Germinal center (tissue), 1 donor: ENCODE data around the gene PSMG4.
"Not testable (repeated sequence)": the region's sequence is repeated elsewhere in the genome, so short reads cannot be mapped to it uniquely, and the experiment has no call there.

ENCODE experiments used
- DNase-seq: peaks from one replicate; pipeline ENCODE4 v3.0.0; 2012; ENCODE audit warnings: mixed read lengths, low spot score

PSMG4 gene

DNA sequence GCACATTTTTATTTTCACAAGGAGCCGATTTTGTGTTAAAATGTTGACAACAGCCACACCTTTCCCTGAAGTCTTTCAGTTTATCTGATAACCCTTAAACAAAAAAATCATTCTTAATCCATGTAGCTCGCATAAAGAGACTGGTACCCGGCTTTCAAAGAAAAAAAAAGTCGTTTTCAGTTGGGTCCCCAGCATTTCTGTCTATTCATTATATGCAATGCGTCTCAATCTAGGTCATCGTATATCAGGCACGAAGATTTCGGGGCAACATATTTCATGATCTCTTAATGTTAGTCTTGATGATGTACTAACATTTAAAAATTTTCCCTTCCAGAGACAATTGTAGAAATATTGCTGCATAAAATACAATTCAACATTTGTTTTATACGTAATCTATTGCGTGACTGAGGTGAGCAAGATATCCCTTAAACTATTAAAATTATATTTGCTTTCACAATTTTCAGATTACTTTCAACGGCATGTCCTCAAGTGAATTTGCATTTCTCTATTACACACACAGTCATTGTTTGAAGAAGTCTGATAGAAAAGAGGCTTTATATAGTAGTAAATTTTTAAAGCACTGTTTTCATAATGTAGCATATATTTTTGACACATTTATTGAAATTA lies 28.4 kb upstream of the PSMG4 start:
- DNase-seq, result no peak

DNA sequence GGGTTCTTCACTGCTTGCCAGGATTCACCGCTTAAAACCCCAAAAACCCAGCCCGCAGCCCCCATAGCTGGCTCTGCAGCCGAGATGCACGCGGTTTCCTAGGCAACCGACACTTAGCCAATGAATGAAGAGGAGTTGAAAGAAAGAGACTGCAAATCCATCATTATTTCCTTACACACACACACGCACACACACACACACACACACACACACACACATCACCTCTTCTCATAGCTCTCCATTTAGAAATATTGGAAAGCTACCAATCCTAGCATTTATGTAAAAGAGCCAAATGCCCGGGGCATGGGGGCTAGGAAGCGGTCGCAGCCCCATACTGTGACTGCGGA lies 27.9 kb upstream of the PSMG4 start:
- no peak for DNase-seq

DNA sequence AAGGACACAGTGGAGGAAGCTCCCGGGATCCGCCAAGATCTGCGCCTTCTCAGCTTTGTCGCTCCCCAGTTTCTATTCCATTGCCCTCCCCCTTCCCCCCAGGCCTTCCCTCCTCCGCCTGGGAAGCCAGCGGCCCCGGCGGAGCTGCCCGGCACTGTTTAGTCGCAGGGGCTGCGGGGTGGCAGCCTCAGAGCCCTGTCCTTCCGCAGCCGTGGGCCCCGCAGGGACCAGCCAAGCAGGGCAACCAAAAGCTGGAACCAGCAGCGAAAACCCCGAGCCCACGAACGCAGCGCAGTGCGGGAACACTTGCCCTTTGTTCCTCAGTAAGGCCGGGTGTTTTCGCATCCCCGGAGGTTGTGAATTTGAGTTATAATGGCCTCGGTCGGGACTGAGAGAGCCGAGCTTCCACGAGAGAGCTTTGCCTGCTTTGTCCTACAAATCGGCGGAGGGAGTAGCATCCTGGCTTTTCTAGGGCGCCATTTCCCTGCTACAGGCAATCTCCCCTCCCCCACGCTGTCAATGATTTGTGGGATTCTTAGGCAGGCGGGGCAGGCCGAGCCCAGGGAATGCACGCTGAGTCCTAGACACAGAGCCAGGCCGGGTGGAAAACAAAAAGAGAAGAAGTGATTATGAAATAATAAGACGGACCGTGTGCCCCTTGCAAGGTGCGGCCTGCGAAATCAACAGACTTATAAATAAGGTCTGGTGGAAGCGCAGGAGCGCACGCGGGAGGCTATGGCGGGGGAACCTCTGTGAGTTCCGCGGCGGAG lies 27.3 kb upstream of the PSMG4 start:
- DNase-seq, result no peak

DNA sequence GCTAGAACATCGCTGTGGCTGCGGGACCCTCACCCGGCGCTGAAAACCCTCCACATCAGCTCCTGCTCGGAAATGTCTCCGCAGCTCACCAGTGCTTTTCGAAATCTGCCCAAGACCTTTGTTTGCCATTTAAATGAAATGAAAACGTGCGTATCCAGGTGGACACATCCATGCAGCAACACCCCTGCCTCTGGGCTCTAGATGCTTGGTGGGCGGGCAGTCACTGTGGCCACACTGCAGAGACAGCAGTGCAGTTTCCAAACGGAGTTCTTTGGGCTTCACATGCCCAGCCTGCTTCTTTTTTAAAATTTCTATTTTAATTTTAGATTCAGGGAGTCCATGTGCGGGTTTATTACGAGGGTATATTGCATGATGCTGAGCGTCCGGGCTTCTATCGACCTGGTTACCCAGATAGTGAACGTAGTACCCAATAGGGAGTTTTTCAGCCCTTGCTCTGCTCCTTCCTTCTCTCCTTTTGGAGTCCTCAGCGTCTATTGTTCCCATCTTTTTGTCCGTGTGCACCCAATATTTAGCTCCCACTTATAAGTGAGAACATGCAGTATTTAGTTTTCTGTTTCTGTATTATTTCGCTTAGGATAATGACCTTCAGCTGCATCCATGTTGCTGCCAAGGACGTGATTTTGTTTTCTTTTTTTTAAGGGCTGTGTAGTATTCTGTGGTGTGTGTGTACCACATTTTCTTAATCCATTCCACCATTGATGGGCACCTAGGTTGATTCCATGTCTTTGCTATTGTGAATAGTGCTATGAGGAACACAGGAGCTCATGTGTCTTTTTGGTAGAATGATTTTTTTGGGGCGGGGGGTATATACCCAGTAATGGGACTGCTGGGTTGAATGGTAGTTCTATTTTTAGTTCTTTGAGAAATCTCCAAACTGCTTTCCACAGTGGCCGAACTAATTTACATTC lies 26.5 kb upstream of the PSMG4 start:
- DNase-seq, result no peak

DNA sequence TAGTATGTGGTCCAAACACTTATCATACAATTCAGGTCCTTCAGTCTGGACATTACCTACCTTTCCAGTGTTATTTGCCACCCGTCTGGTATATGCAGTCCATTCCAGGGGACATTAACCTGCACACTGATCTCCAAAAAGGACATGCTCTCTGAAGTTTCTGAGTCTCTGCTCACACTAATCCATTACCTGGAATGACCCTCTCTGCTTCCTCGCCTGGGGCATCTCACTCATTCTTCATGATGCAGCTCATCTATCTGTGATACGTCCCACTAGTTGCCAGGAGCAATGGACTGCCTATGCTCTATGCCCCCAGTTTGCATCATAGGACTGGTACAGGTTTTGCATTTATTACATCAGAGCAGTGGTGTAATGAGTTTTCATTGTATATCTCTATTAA lies 25.4 kb upstream of the PSMG4 start:
- no peak for DNase-seq

DNA sequence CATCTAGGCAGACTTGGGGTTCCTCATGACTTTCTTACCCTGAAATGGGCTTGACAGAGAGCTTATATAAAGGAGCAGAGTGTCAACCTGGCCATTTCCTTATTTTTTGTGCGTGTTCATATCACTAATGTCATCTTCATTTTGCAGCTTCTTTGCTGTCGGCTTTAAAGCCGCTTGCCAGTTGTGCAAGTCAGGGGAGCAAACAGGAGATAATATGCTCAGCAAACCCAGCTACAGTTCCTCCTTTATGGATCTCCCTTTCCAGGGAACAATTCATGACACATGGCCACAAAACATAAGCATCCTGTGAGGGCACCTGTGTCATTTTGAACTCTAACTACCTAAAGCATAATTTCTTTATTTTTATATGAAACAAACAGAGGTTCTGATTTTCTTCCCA lies 24.8 kb upstream of the PSMG4 start:
- no peak for DNase-seq

DNA sequence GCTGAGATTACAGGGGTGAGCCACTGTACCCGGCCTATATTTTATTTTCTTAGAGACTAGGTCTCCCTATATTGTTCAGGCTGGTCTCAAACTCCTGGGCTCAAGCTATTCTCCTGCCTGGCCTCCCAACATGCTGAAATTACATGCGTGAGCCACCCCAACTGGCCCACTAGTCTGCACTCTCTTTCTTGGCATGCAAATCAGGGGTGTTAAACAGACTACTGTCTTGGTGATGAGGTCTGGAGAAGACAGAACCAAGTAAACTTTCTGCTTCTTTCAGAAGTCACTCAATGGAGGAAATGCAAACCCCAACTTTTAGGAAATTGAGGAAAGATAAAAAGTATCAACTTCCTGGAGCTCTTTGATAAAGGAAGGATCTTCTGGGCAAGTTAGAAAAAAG lies 23.3 kb upstream of the PSMG4 start:
- no peak for DNase-seq

DNA sequence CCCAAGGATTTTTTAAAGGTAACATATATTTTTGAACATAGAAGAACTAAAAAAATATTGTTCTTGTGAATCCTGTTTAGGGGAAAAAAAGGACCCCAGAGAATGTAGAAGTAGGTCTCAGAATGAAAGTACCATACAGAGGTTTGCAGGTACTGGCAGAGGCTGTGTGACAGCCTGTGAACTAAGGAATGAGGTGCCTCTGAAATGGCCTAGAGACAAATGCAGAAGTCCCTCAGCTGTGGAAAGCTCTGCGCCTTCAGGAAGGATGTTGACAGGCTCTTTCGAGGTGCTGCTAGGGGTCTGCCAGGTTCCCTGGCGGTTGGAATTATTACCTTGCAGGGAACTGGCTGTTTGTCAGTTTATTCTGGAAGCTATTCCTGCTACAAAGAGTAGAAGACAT lies 22.7 kb upstream of the PSMG4 start:
- DNase-seq, result no peak

DNA sequence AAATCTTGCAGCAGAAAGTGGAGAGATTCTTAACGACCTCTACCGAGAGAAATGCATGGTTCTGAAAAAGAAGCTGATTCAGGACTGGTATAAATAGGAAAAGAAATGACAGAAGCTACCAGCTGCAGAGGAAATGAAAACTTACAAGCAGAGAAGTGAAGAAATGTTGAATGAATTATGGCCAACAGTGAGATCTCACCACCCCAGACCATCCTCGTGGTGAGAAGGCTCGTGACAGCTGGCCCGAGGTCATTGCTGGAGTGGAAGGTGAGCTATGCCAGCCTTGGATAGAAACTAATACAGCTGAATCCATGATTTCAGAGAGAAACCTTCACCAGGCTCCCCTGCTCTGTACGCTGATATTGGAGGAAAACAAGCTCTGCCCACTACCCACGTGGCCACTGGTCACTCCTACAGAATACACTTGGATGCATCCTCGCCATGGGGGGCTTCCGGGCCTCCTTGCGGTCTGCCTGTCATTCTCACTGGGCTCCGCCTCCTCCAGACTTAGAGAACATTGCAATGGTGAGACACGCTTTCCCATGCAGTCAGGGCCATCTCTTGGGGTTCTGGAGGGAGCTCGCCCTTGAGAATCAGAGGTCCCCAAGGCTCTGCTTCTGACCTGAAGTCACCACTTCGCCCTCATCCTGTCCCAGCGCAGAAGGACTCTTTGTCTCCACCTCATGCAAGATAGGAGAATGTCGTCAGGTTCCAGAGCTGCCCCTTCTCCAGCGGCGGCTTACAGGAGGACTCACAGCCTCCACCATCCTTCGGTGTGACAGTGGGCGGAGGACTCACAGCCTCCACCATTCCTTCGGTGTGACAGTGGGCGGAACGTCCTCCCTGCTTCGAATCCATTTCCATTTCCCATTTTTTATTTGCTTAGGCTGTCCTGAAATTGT lies 20.7 kb upstream of the PSMG4 start:
- no peak for DNase-seq

DNA sequence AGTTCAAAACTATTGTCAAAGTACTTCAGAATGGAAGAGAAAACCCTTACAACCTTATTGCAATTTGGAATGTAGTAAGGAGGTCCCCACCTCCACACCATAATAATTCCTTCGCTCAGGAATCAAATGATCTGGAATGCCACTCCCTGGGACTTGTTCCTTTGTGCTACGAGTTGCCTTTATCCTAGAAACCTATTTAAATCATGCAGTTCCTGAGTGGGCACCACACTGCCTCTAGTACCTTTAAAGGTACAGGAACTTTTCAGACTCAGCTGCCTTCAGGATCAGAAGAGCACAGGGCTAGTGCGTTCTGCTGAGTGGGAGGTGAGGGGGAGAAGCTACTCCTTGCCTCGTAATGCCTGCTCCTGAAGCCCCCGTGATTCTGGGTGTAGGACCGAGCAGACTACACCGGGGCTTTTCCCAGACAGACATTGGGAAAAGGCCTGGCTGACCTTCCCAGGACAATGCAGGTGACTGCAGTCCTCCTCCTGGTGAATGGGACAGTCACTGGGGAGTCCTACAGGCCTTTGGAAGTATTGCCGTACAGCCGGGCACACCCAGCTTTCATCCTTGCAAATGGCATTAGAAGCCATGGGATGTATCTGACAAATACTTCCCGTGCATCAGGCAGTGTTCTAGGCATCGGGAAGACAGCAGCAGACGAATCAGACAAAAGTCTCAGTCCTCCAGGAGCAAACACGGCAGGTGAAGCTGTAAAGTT lies 19.5 kb upstream of the PSMG4 start:
- DNase-seq, result no peak

DNA sequence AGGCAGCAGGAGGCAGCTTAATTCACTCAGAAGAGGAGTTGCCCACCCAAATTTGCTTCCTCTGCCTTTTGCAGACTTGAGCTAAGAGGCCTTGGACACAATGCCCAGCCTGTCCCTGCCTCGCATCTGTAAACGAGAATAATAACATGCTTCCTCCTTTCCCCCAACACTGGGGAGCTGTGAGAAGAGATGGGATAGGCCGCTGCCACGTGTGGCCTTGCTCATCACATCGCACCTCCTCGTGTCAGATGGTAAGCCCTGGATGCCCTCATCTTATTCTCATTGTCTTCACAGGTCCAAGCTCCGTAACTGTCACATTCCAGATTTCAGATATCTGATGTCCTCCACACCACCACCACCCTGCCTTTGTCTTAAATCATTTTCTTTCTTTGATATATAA lies 18.2 kb upstream of the PSMG4 start:
- DNase-seq, result no peak

DNA sequence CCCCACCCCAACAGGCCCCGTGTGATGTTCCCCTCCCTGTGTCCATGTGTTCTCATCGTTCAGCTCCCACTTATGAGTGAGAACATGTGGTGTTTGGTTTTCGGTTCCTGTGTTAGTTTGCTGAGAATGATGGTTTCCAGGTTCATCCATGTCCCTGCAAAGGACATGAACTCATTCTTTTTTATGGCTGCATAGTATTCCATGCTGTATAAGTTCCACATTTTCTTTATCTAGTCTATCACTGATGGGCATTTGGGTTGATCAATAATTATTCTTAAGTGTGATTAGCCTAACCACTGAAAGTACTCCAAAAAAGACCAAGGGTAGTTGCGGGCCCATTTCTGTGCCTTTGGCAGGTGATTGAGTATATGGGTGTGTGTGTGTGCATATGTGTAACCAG lies 17.0 kb upstream of the PSMG4 start:
- not testable (repeated sequence) for DNase-seq

DNA sequence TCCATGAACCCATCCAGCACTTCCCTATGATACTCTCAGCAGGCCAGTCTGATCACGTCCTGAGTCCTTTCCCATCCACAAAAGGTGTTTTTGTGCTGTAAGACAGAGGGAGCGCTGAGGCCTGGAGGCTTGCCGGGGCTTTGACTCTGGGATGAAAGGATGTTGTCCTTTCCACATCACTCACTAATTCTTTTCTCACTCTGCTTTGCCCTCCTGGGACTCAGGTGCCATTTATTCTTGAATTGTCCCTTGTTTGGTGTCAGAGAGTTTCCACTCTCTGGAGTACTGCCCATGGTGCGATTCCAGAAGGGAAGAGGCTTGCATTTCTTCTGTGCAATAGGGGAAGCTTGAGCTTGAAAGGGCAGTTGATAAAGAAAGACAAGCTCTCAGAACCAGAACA lies 16.0 kb upstream of the PSMG4 start:
- DNase-seq, result no peak

DNA sequence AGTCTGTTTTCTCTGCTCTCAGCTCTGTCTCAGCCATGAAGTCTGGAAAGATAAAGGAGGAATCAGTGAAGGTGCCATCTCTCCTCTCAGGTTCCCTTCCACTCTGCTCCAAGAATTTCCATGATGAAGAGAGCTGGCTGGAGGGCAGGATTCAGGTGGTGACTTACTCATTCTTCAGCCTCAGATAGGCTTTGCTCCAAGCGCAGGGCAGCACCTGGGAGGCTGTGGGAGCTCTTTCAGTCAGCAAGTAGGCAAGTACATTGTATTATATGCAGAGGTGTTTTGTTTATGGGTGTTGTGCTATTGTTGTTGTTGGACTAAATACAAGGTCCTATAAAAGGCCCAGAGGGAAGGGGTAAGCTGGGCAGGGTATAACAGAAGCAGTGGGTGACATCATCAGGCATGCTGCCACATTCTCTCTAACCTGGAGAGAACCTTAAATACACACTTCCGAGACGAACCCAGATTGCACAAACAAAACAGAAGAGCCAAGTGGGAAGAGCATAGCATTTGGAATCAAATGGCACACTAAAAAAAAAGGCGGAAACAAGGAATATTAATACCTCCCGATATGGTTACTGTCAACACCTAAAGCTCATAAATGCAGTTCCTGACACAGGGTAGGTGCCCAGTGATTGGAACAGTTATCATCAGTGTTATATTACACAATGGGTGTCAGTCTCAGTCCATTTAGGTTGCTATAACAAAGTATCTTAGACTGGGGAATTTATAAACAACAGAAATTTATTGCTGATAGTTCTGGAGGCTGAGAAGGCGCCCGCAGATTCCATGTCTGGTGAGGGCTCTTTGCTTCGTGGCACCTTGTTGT lies 14.5 kb upstream of the PSMG4 start:
- no peak for DNase-seq

DNA sequence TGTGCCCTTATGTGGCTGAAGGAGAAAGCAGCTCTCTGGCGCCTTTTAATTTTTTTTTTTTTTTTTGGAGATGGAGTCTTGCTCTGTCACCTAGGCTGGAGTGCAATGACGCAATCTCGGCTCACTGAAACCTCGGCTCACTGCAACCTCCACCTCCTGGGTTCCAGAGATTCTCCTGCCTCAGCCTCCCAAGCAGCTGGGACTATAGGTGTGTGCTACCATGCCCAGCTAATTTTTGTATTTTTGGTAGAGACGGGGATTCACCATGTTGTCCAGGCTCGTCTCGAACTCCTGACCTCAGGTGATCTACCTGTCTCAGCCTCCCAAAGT lies 13.9 kb upstream of the PSMG4 start:
- DNase-seq, result not testable (repeated sequence)

DNA sequence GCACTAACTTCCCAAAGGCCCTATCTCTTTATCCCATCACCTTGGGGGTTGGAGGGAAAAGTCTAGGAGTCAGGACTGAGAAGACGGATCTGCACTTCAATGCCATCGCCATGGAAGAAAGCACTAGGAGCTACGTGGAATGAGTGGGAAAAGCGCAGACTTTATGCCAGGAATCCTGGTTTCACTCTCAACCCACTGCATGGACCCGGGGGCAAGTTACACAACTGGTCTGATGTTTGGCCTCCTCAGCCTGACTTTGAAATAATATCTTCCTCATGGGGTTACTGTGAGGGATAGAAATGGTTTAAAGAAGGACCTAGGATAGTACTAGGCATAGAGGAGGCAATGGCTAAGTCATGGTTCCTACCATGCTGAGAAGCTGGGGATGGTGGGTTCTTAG lies 13.5 kb upstream of the PSMG4 start:
- no peak for DNase-seq

DNA sequence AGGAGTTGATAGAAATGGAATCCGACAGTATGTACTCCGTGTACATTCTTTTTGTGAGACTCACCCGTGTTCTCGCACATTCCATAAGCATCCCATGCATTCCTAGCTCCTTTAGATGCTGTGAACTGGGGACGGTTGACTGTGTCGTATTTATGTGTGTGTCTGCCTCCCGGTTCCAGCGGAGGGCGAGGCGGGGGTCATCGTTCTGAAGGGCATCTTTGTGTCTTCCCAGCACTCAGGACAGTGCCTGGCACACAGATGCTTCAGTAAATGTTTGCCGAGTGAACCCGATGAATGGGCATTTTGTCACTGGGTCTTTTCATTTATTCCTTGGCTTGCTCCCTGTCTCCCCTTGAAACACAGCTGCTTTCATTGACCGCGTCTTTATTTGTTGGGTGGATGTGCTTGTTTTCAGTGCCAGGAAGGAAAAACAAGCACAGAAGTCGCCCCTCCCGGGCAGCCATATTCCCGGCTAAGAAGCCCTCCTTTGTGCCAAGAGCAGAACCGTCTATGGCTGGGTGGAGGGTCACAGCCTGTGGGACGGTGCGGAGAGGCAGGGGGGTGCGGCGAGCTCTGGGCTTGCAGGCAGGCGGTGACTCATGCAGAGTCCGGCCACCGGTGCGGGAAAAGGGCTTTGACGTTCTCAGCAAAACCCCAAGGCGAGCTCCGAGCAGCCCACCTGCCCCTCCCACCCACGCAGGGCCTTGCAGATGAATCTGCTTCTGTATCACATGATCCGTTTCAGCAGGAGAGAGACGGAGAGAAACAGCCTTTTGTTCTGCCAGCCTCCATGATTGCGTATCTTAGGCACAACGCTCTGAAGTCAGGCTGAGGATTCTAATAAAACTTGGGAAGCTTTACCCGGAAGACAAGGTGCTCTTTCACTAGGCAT lies 11.2 kb upstream of the PSMG4 start:
- DNase-seq, result no peak

DNA sequence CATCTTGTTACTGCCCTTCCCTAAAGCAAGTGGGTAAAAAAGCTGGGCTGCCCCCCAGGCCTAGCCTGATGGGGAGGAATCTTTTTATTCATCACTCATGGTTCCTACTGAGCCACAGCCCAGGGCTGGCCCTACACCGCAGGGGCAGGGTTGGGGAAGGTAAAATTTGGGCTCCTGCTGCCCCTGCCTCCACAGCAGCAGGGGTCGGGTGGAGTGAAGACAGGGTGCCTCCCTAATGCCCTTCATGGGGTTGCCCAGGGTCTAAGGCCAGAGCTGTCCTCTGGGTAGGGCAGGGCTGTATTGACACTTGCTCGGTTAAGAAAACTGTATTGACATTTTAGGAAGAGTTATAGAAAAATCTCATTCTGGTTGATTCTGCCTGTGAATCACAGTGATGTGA lies 8.9 kb upstream of the PSMG4 start:
- DNase-seq, result no peak

DNA sequence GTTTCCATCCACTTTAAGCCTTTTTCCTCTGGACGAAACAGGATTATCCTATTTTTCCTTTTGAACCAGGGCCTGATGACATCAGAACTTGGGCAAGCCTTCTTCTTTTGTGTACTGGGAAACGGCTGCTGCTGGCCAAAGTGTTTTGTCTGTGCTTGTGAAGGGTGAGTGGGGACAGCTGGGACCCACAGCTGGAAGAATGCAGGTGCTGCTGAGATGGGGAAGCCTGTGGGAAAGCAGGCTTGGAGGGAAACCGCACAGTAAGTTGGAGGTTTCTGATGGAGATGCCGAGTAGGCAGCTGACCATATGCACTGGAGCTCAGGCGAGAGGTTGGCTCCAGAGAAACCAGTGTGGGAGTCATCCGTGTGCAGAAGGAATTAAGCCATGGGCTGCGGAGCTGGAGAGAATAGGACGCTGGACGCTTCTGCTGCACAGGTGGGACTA lies 8.5 kb upstream of the PSMG4 start:
- DNase-seq, result no peak
